HG02610 (cell line): Measurements from ENCODE around the gene LYSMD2.

Experiments
- ATAC-seq: cut with Tn5 transposase; IDR thresholded peaks from one replicate; pipeline ENCODE4 v1.9.1; 2021; ENCODE audit warnings: mild to moderate bottlenecking, moderate library complexity; ENCODE audit not compliant: unreplicated experiment

The LYSMD2 gene

DNA sequence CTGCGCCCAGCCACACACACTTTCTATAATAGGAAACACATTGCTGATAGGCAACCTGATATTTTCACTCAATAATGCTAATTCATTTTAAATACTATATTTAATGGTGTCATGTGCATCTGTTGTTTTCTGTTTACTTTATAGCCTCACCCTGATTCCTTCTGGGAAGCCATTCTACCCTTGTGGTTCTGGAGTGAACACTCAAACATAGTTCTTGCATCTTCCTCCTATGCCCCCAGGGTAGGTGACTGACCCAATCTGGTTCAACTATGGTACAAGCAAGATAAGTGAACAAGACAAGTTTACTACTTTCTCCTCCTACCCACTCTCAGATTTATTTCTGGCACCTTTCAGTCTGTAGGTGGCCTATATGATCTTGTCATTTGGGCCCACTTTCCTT lies 60.4 kb downstream of the LYSMD2 start:
- ATAC-seq: no peak

- ATAC-seq: no peak
Observed at GRCh38 chr15:51675234-51675633, 62.2 kb downstream of the LYSMD2 start.
